ENCODE data around the gene MCOLN1. TPM values are rescaled to one million over a fixed set of nuclear protein-coding genes. Genes with fewer than 3 reads are reported as not detected.
A peak's percentile ranks its signal among the peaks of the same experiment; 100 is the strongest.

The MCOLN1 gene
- total and polyA plus RNA-seq, 2 experiments from 2014 or later, result 15.5 to 55.5 TPM

DNA sequence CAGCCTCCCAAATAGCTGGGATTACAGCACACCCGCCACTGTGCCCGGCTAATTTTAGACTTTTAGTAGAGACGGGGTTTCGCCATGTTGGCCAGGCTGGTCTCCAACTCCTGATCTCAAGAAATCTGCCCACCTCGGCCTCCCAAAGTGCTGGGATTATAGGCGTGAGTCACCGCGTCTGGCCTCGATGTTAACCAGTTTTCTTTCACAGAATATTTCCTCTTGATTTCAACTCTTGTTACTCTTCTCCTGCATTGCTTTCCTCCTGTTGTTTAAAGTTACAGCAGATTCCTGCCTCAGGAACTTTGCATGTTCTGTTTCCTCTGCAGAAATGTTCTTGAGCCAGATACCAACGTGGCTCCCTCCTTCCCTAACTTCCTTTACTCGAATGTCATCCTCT, 29.9 kb upstream of the MCOLN1 start:
- Histone ChIP-seq H3K4me1 (ENCODE audit: insufficient read depth) (peaks cover 8% of the 10 kb centered on the region), H3K4me2 (no peak overlapping the region), H3K9me2 (replicated peaks; ENCODE audit: insufficient read depth) (no peaks in the 10 kb centered on the region), H3K27me3 (no peaks in the 10 kb centered on the region), H3K27ac (no peak overlapping the region), H4K20me1 (ENCODE audit: insufficient read depth, poor library complexity, severe bottlenecking) (no peaks in the 10 kb centered on the region), H3K4me3 (no peak overlapping the region), H3K79me2 (no peaks in the 10 kb centered on the region), H3K9me3 (ENCODE audit: low read depth) (no peaks in the 10 kb centered on the region), H3K36me3 (replicated peaks; ENCODE audit: insufficient read depth, low read depth) (no peaks in the 10 kb centered on the region), H2AFZ (no peak overlapping the region)
- no peak for DNase-seq (ENCODE audit: low spot score)
- 82% methylated on average over 11 of the region's 11 CpGs for WGBS (ENCODE audit: low lambda C conversion rate, missing lambda C conversion rate)
- TF ChIP-seq EZH2 (IDR thresholded peaks at IDR 0.05; ENCODE audit: borderline replicate concordance), result no peak
- no peak for TF ChIP-seq EZH2phosphoT487 (IDR thresholded peaks at IDR 0.05; ENCODE audit: low read depth, severe bottlenecking, unreplicated experiment)
- TF ChIP-seq, protein P1, sequence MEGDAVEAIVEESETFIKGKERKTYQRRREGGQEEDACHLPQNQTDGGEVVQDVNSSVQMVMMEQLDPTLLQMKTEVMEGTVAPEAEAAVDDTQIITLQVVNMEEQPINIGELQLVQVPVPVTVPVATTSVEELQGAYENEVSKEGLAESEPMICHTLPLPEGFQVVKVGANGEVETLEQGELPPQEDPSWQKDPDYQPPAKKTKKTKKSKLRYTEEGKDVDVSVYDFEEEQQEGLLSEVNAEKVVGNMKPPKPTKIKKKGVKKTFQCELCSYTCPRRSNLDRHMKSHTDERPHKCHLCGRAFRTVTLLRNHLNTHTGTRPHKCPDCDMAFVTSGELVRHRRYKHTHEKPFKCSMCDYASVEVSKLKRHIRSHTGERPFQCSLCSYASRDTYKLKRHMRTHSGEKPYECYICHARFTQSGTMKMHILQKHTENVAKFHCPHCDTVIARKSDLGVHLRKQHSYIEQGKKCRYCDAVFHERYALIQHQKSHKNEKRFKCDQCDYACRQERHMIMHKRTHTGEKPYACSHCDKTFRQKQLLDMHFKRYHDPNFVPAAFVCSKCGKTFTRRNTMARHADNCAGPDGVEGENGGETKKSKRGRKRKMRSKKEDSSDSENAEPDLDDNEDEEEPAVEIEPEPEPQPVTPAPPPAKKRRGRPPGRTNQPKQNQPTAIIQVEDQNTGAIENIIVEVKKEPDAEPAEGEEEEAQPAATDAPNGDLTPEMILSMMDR (IDR thresholded peaks at IDR 0.05; ENCODE audit: poor library complexity), result no peak

DNA sequence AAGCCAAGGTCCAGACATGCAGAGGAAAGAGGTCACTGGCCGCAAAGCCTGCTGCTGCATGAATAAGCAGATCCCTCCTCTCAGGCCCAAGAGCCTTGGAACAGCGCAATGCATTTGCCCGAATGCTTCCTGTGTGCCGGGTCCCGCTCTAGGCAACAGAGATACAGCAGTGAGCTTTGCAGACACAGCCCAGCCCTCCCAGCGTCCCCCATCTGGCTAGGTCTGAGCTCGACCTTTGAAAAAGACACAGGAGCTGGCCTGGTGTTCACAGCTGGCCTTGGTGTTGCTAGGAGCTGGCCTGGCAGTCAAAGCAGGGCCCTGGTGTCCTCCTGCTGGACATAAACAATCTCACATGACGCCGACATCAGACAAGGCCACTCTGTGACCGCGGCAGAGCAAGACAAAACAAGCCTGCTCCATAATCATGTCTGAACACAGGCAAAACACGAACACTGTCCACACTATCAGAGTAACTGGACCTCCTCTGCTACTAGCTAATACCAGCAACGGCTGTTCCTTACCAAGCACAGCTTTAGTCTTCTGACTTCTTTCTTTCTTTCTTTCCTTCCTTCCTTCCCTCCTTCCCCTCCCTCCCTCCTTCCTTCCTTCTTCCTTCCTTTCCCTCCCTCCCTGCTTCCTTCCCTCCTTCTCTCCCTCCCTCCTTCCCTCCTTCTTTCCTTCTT, 27.9 kb upstream of the MCOLN1 start:
- H3K4me2 ChIP-seq, result no peak overlapping the region
- WGBS (ENCODE audit: low lambda C conversion rate, missing lambda C conversion rate), result 56% methylated on average over 13 of the region's 13 CpGs

DNA sequence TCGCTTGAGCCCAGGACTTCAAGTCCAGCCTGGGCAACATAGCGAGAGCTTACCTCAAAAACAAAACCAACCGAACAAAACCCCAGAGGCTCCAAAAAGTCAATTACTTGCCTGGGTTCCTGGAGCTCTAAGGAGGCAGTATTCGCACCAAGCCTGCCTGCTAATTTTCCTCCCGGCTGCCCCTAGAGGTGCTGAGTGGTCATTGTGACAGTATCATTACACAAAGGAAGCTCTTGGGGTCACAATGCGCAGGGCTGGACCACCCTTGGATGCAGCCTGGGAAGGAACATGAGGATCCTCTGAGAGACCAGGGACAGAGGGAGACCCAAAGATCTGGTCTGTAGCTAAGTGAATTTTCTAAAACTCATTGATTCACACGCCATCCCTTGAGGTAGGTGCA, 25.1 kb upstream of the MCOLN1 start:
- Histone ChIP-seq H3K27ac (no peak overlapping the region), H3K9me2 (replicated peaks; ENCODE audit: insufficient read depth) (no peaks in the 10 kb centered on the region), H2AFZ (no peak overlapping the region), H3K36me3 (replicated peaks; ENCODE audit: insufficient read depth, low read depth) (no peaks in the 10 kb centered on the region), H3K4me3 (no peak overlapping the region), H3K4me1 (ENCODE audit: insufficient read depth) (no peaks in the 10 kb centered on the region), H3K4me2 (no peak overlapping the region), H3K79me2 (no peaks in the 10 kb centered on the region), H3K27me3 (peaks cover 6% of the 10 kb centered on the region), H4K20me1 (ENCODE audit: insufficient read depth, poor library complexity, severe bottlenecking) (no peaks in the 10 kb centered on the region), H3K9me3 (ENCODE audit: low read depth) (no peaks in the 10 kb centered on the region)
- DNase-seq (ENCODE audit: low spot score), result no peak
- WGBS (ENCODE audit: low lambda C conversion rate, missing lambda C conversion rate), result 56% methylated on average over 7 of the region's 7 CpGs
- no peak for TF ChIP-seq EZH2phosphoT487 (IDR thresholded peaks at IDR 0.05; ENCODE audit: low read depth, severe bottlenecking, unreplicated experiment)
- TF ChIP-seq, protein P1 (IDR thresholded peaks at IDR 0.05; ENCODE audit: poor library complexity), result peak; percentile 7

More for the DNA sequence above, 27.9 kb upstream of the MCOLN1 start:
- TF ChIP-seq, protein P1 (IDR thresholded peaks at IDR 0.05; ENCODE audit: poor library complexity), result no peak
- no peak for TF ChIP-seq EZH2phosphoT487 (IDR thresholded peaks at IDR 0.05; ENCODE audit: low read depth, severe bottlenecking, unreplicated experiment)
- no peak for TF ChIP-seq EZH2 (IDR thresholded peaks at IDR 0.05; ENCODE audit: borderline replicate concordance)
- Histone ChIP-seq H3K27ac (peak overlapping the region; percentile 50), H3K9me2 (replicated peaks; ENCODE audit: insufficient read depth) (no peaks in the 10 kb centered on the region), H2AFZ (no peak overlapping the region), H4K20me1 (ENCODE audit: insufficient read depth, poor library complexity, severe bottlenecking) (no peaks in the 10 kb centered on the region), H3K9me3 (ENCODE audit: low read depth) (no peaks in the 10 kb centered on the region), H3K4me3 (no peak overlapping the region), H3K79me2 (no peaks in the 10 kb centered on the region), H3K27me3 (no peaks in the 10 kb centered on the region), H3K4me1 (ENCODE audit: insufficient read depth) (peaks cover 3% of the 10 kb centered on the region), H3K36me3 (replicated peaks; ENCODE audit: insufficient read depth, low read depth) (no peaks in the 10 kb centered on the region)
- DNase-seq (ENCODE audit: low spot score), result no peak

Measured in hepatocyte (in vitro differentiated cells).